ENCODE results near the gene OR5B17. TPM values are rescaled to one million over a fixed set of nuclear protein-coding genes. Genes with fewer than 3 reads are reported as not detected.
"Not testable (repeated sequence)": the region's sequence is repeated elsewhere in the genome, so short reads cannot be mapped to it uniquely, and the experiment has no call there.

Gene OR5B17
- not detected for total RNA-seq

- H3K27ac ChIP-seq = no peak within 1 kb of the TSS
- no peaks in the 10 kb centered on the region for H3K36me3 ChIP-seq
- H3K4me1 ChIP-seq = no peaks in the 10 kb centered on the region
- H3K4me3 ChIP-seq = no peak within 1 kb of the TSS
- no peaks in the 10 kb centered on the region for H3K27me3 ChIP-seq
- TF ChIP-seq CTCF (IDR thresholded peaks at IDR 0.05) = no peak
- no peaks in the 10 kb centered on the region for H3K9me3 ChIP-seq
- DNase-seq (ENCODE audit: low spot score) = no peak
Observed at GRCh38 chr11:58358969-58359368, at the start of gene OR5B17. Gene OR5B17 (minus strand): TSS chr11:58359069. CDS start chr11:58359069, 0 bp downstream.

- DNase-seq (ENCODE audit: low spot score) = no peak
- H3K36me3 ChIP-seq = no peaks in the 10 kb centered on the region
- H3K4me3 ChIP-seq = no peak within 1 kb of the TSS
- TF ChIP-seq CTCF (IDR thresholded peaks at IDR 0.05) = no peak
- peaks cover 11 to 50% of the 10 kb centered on the region in 2 donors for H3K9me3 ChIP-seq
- no peaks in the 10 kb centered on the region for H3K4me1 ChIP-seq
- H3K27ac ChIP-seq = no peak within 1 kb of the TSS
- no peaks in the 10 kb centered on the region for H3K27me3 ChIP-seq
Observed at GRCh38 chr11:58406774-58407173, 47.9 kb upstream of the OR5B17 start, which contains the start of gene OR5B3. Gene OR5B3 (minus strand): TSS chr11:58406874. CDS start chr11:58403409, 3,465 bp downstream.

GRCh38 chr11:58399622-58400021 lies 40.8 kb upstream of the OR5B17 start:
- not testable (repeated sequence) for H3K36me3 ChIP-seq; DNase-seq (ENCODE audit: low spot score); H3K4me3 ChIP-seq; H3K27me3 ChIP-seq; H3K27ac ChIP-seq; H3K4me1 ChIP-seq
- peaks cover 0 to 10% of the 10 kb centered on the region in 2 donors for H3K9me3 ChIP-seq

- no peaks in the 10 kb centered on the region for H3K27me3 ChIP-seq
- no peaks in the 10 kb centered on the region for H3K36me3 ChIP-seq
- H3K4me1 ChIP-seq = no peaks in the 10 kb centered on the region
- TF ChIP-seq CTCF (IDR thresholded peaks at IDR 0.05) = no peak
- no peak overlapping the region for H3K27ac ChIP-seq
- H3K9me3 ChIP-seq = peaks cover 0 to 9% of the 10 kb centered on the region in 2 donors
- DNase-seq (ENCODE audit: low spot score) = no peak
- no peak overlapping the region for H3K4me3 ChIP-seq
Observed at GRCh38 chr11:58395581-58395980, 36.7 kb upstream of the OR5B17 start.

GRCh38 chr11:58394195-58394594 lies 35.3 kb upstream of the OR5B17 start:
- H3K9me3 ChIP-seq = peaks cover 0 to 9% of the 10 kb centered on the region in 2 donors
- H3K27ac ChIP-seq = no peak overlapping the region
- H3K27me3 ChIP-seq = no peaks in the 10 kb centered on the region
- H3K4me1 ChIP-seq = no peaks in the 10 kb centered on the region
- no peak overlapping the region for H3K4me3 ChIP-seq
- DNase-seq (ENCODE audit: low spot score) = no peak
- no peak for TF ChIP-seq CTCF (IDR thresholded peaks at IDR 0.05)
- H3K36me3 ChIP-seq = no peaks in the 10 kb centered on the region

DNA sequence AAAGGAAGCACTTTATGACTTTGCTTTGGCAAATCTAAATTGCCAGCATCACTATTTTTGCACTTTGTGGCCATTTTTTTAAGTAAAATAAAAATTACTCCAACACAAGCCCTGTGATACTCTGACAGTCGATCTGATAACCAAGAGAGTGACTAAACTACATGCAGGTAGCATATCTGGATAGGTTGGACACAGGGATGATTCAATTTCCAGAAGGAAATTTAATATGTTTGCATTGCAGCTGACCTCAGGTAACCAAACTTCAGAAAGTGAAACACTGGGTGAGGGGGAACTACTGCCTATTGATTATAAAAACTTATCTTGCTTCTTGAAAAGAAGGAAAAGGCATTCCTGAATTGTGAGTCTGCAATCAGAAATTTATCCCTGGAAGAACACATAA lies 33.9 kb upstream of the OR5B17 start:
- Histone ChIP-seq H3K9me3 (peaks cover 0 to 9% of the 10 kb centered on the region in 2 donors), H3K27me3 (no peaks in the 10 kb centered on the region), H3K4me3 (no peak overlapping the region), H3K27ac (no peak overlapping the region), H3K4me1 (no peaks in the 10 kb centered on the region), H3K36me3 (no peaks in the 10 kb centered on the region)
- TF ChIP-seq CTCF (IDR thresholded peaks at IDR 0.05) = no peak
- DNase-seq (ENCODE audit: low spot score) = no peak
